GM04504 (cell line): ENCODE measurements around the gene ADAM22.

Experiments used
- DNase-seq: peaks from one replicate; pipeline ENCODE4 v3.0.0-alpha.2; 2012; ENCODE audit warnings: low read depth

Gene ADAM22

DNA sequence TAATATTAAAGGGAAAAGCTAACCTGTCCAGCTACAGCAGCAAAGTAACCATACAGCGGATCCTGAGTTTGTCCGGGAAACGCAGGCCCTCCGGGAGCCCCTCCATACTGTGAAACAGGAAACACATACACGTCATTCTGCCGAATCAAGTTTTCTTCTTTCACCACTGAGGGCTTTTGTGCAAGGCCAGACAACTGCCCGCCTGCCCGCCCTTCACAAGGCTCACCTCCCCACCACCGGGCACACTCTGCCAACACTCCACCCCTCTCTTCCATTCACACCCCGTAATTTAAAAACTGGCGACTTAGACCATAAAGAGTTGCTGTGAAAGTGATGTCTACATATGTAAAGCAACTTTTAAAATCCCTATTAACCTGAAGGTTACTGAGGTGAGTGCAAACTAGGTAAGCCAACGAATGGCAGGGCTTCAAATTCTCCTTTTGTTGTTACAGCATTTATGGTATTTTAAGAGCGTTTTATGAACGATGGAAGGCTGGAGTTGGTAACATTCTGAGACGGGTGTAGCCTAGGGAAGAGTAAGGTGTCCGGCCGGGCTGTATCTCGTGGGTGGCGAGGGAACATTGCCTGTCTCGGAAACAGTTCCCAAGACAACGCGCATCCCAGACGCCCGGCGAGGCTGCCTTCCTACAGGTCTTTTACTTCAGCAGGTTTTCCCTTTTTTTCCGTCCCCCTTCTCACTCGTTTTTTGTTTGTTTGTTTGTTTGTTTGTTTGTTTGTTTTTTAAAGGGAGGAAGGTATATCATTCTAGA is 285.0 kb downstream of the ADAM22 start:
- DNase-seq = no peak

DNA sequence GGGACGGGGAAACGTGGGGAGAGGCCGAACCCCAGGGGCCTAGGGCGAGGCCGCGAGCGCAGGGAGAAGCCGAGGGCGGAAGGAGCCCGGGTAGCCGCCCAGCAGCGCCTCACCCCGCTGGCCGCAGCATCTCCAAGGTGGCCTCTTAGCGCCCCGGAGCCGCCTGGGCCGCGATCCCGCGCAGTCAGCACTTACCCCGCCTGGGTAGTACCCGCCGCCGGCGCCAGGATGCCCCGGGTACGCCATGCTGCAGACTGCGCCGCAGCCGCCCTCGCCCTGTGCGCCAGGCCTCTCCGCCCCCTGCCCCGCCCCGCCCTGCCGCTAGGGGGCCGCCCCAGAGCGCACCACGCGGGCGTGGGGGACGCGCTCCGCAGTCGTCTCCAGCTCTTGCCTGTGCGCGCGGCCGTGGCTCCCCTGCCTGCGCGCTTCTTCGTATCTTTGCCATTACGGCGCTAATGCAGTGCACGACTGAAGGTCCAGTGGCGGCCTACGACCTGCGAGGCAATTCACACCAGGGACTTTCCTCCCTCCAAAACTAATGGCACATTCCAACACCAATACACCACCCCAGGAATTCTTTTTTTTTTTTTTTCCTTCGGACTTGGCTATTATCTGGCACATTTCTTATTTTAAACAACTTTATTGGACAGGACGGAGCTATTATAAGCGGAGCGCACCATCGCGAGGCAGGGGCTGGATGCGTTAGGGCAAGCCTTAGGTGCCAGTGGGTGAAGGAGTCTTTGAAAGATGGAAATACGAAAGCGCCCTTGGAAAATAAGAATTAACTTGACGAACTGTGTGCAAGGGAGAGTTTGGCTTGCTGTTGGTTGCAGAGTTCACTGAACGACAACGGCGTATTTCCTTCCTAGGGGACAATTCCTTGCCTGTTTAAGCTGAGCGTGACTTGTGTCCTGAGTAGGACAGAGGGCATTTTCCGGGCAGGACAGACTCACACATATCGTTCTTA is 286.0 kb downstream of the ADAM22 start, which contains the start of gene SRI:
SRI (minus strand) TSS at position 258 of the 967 bp plus-strand sequence; CDS start at position 246, 12 bp downstream.
- DNase-seq = peak; percentile 58

DNA sequence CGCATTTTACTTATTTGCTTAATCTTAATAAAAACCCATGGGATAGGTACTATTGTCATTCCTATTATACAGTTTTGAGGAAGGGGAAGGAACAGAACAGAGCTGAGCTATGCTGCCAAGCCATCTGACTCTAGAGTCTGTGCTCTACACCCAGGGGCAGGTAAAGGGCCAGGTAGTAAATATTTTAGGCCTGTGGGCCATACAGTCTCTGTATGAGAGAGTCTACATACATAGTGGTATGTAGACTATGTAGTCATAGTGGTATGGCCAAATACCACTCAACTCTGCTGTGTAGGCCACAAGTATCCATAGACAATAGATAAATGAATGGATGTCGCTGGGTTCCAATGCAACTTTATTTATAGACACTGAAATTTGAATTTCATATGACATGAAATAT is 289.2 kb downstream of the ADAM22 start:
- DNase-seq = no peak

DNA sequence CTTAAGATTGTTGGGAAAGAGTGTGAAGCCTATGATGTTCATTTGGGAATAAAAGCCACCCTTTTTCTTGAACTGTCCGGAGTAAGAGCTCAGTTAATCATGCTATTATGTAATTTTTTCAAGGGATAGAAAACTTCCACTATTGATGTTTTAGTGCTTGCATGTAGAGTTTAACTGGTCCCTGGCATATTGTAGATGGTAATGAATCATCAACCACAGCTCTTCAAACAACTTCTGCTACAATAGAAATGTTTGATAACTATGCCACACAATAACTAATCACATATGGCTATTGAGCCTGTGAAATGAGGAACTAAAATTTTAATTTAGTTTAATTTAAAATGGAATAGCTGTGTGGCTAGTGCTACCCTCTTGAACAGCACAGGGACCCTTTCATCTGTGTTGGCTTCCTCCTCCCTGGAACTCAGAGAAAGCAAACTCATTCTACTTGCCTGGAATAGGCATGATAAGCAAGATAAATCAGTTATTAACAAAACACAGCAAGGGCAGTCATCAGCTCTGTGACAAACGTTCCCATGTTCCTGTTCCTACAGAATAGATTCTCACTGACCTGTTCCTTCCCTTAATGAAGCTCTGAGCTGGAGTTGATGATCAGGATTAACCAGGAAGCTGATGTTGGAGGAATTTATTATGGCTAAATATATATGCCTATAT is 290.7 kb downstream of the ADAM22 start:
- no peak for DNase-seq

DNA sequence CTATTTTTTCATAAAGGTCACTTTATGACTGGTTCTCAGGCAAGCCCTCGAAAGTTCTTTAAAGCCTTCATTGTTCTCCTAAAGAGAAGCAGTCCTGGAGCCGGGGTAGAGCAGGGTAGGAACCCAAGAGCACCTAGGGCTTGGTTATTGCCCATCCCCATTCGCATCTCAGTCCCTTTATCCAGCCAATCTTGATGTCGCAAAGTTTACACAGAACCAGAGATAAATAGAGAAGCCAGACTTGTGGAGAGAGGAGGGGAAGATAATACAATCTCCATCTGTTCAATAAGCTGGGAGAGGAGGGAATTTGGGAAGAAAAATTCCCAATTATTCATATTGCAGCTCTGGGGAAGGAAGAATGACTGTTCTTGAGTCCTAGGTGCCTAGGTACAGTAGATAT is 292.1 kb downstream of the ADAM22 start:
- DNase-seq = no peak

DNA sequence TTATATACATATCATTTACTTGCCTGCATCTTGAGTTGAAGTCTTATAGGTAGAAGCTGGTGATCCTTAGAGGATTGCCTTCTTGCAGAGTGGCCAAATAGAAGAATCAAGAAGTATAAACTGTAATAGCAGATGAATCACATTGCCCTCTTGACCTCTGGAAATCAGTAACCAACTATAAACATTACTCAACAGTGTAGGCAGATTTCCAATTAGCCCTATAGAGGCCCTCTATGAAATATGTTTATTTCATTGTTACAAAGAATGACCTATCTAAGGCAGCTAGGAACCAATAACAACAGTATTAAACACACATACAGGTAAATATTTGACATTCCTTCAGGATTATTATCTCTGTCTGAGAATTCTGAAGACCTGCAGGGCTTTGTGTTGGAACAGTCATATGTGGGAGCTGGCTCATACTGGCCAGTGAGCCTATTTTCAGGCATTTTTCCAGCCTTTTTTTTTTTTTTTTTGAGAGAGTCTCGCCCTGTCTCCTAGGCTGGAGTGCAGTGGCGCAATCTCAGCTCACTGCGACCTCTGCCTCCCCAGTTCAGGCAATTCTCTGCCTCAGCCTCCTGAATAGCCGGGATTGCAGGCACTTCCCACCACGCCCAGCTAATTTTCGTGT is 292.9 kb downstream of the ADAM22 start:
- no peak for DNase-seq

DNA sequence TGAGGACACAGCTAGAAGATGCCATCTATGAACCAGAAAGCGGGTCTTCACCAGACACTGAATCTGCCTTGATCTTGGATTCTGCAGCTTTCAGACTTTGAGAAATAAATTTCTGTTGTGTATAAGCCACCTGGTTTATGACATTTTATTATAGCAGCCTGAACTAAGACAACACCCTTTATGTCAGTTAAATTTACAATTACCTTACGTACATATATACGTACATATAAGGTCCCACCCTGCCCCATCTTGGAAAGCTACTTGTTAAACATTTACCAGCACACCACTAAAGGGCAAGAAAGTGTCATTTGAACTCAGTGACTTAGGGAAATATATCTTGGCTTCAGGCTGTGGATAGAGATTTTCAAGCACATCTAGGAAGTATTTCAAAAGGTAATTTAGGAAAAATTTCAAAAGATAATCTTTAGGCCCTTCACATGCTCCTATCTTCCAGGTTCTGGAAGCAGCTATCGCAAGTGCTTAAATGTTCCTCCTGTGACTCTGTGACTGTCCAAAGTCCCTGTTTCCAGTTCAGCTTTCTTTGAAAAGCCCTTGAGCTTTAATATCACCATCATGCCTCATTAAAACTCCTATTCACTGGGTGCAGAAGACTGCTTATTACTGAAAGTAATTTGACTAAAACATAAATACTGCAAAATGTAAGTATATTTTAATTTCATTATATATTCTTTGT is 295.4 kb downstream of the ADAM22 start:
- DNase-seq = no peak

DNA sequence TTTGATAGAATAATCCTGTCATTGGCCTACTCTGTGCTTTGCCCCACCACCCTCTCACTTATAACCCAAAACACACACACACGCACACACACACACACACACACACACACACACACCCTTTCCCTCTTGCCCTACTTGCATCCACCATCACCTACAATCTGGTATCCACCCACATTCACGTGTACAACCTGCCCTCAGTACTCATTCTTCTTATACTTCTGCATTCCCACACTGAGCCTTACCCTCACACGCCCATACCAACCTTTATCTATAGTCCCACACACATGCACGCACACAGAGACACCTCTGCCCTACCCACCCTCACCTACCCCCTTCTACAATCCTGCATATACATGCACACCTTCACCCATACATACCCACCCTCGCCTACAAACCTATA is 296.6 kb downstream of the ADAM22 start:
- DNase-seq = no peak

- no peak for DNase-seq
Measured at GRCh38 chr7:88233828-88234227, 299.8 kb downstream of the ADAM22 start.

- no peak for DNase-seq
Measured at GRCh38 chr7:88239852-88240251, 305.8 kb downstream of the ADAM22 start.

- no peak for DNase-seq
Measured at GRCh38 chr7:88243345-88243909, 309.4 kb downstream of the ADAM22 start.

- DNase-seq = no peak
Measured at GRCh38 chr7:88244258-88244657, 310.2 kb downstream of the ADAM22 start.
